GM12872 (cell line): Measurements from ENCODE around the gene CASP9.

Experiments used
- TF ChIP-seq, protein P1 (sequence below): IDR thresholded peaks from 3 replicates; pipeline ENCODE4 v1.5.1; 2011; ENCODE audit warnings: low read depth, mild to moderate bottlenecking, low read length, moderate library complexity; ENCODE audit not compliant: insufficient read depth

Gene CASP9

GRCh38 chr1:15541231-15541792 lies 17.3 kb upstream of the CASP9 start:
- TF ChIP-seq, protein P1, sequence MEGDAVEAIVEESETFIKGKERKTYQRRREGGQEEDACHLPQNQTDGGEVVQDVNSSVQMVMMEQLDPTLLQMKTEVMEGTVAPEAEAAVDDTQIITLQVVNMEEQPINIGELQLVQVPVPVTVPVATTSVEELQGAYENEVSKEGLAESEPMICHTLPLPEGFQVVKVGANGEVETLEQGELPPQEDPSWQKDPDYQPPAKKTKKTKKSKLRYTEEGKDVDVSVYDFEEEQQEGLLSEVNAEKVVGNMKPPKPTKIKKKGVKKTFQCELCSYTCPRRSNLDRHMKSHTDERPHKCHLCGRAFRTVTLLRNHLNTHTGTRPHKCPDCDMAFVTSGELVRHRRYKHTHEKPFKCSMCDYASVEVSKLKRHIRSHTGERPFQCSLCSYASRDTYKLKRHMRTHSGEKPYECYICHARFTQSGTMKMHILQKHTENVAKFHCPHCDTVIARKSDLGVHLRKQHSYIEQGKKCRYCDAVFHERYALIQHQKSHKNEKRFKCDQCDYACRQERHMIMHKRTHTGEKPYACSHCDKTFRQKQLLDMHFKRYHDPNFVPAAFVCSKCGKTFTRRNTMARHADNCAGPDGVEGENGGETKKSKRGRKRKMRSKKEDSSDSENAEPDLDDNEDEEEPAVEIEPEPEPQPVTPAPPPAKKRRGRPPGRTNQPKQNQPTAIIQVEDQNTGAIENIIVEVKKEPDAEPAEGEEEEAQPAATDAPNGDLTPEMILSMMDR = no peak

- TF ChIP-seq, protein P1 = no peak
These were observed 16.2 kb upstream of the CASP9 start for GRCh38 chr1:15540186-15540585.

DNA sequence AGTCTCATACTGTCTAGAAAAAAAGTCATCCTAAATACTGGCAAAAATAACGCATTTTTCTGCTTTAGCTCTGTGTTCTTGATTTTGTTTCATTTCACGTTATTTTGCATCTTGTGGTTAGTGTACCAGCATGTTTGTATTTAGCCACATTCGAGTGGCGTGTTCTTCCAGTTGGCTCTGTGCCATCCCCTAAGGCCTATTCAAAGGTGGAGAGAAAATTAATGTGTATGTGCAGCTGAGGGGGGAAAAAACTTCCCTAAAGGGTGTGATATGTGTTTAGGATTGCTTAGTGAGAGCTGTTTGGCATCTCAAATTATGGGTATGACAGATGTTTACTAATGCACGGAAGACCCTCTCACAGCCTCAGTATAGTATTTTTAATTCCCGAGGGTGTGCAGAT lies 14.8 kb upstream of the CASP9 start:
- TF ChIP-seq, protein P1 = no peak

GRCh38 chr1:15531682-15532081 lies 7.7 kb upstream of the CASP9 start:
- TF ChIP-seq, protein P1 = no peak

- TF ChIP-seq, protein P1 = no peak
These were observed 7.0 kb upstream of the CASP9 start for GRCh38 chr1:15531003-15531402.

DNA sequence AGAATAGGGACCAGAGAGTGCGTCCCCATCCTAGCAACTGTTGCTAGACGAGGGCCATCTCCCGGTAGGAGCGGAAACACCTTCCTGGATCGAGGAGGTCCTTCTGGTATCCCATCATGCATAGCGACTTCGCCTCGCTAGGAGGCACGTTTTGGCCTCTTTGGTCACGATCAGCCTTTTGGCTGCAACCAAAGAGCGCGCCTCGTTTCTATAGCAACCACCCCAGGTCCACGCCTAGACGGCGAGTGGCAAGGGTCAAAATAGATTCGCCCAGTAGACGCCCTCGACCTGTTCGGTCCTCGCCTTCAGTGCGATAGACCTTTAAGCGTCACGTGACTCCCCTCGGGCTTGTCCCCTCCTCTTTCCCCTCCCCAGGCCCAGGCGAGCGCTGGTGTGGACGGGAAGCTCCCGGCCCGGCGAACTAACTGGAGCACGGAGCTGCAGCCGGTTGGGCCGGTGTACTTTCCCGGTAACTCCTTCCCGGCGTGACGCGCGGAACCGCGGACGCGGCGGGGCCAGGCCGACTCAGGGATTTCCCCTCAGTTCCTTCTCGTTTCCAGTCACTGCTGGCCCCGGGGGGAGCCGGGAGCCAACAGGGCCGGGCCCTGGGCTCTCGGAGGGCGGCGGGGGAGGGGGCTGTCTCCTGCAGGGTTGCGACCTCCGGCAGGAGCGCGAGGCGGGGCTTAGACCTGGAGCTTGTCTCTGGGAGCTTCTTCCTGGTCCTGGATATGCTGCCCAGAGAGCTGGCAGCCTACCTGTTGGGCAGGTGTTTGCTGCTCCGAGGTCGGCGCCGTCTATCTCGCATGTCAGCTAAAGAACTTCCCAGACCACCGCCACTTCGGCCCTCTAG lies 2.7 kb upstream of the CASP9 start, which contains the start of gene DNAJC16:
Gene DNAJC16, plus strand, starts transcription at position 359 of the 850 bp plus-strand sequence. CDS start 2,258 bp downstream, outside the sequence.
- TF ChIP-seq, protein P1 = peak; percentile 27; the same call in 2 of the 3 replicates

DNA sequence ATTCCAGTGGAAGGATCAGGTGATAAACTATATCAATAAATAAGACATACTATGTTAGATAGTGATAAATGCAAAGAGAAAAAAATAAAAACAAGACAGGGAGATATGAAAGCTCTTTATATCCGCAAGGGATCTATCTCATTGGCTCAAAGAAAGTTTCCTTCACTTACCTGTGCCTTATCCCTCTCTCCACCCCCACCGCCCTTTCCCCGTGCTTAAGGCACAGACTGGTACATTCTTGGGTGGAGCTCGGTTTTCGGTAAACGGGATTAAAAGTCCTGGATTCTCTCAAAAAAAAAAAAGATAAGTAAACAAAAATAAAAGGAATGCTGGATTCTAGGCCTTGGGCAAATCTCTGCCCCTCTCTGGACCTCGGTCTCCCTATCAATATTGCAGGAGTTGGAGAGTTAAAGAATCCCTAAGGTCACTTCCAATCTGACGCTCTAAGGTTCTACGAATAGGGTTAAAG lies 2.0 kb upstream of the CASP9 start:
- TF ChIP-seq, protein P1 = no peak
